HG02610 (cell line): Measurements from ENCODE around the gene CFAP298.
A peak's percentile ranks its signal among the peaks of the same experiment; 100 is the strongest.
"Not testable (repeated sequence)": the region's sequence is repeated elsewhere in the genome, so short reads cannot be mapped to it uniquely, and the experiment has no call there.

Experiments
- ATAC-seq: cut with Tn5 transposase; IDR thresholded peaks from one replicate; pipeline ENCODE4 v1.9.1; 2021; ENCODE audit warnings: mild to moderate bottlenecking, moderate library complexity; ENCODE audit not compliant: unreplicated experiment

The CFAP298 gene, protein sequence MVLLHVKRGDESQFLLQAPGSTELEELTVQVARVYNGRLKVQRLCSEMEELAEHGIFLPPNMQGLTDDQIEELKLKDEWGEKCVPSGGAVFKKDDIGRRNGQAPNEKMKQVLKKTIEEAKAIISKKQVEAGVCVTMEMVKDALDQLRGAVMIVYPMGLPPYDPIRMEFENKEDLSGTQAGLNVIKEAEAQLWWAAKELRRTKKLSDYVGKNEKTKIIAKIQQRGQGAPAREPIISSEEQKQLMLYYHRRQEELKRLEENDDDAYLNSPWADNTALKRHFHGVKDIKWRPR

DNA sequence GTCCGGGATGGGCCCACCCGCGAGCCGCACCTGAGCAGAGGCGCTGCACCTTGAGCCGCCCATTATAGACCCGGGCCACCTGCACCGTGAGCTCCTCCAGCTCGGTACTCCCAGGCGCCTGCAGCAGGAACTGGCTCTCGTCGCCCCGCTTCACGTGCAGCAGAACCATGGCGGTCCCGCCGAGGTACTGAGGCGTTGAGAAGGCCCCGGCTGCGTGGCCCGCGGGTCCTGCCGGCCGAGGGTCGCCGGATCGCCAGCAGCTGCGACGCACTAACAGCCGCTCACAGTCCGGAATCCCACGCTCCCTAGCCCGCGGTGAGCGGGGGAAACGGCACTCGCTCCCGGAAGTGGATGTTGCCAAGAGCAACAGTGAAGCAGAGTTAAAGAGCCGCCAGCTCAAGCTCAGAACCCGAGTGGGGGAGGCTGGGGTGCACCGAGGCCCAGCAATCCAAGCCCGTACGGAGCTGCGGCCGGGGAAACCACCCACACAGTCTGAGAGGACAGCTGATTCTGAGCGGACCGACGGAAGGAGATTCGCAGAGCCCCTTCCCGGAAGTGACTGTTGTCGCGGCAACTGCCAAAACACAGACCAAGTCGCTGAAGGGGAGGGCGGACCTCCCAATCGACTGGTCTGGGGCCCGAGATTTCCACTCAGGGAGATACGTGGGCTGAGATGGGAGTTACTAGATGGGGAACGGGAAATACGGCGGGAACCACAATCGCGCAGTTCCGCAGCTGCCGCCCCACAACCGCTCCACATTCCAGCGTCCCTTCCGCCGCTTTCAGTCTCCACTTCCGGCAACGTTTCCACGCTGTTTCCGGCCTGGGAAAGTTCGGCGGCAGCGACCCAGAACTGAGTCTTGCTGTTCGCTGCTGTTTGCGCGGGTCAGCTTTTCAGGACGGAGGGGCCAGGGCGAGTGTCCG is at the start of gene CFAP298:
Gene CFAP298, minus strand, starts transcription at position 303 of the 924 bp plus-strand sequence. Its CDS starts 134 bp downstream, at position 169.
- peak; percentile 98 for ATAC-seq

DNA sequence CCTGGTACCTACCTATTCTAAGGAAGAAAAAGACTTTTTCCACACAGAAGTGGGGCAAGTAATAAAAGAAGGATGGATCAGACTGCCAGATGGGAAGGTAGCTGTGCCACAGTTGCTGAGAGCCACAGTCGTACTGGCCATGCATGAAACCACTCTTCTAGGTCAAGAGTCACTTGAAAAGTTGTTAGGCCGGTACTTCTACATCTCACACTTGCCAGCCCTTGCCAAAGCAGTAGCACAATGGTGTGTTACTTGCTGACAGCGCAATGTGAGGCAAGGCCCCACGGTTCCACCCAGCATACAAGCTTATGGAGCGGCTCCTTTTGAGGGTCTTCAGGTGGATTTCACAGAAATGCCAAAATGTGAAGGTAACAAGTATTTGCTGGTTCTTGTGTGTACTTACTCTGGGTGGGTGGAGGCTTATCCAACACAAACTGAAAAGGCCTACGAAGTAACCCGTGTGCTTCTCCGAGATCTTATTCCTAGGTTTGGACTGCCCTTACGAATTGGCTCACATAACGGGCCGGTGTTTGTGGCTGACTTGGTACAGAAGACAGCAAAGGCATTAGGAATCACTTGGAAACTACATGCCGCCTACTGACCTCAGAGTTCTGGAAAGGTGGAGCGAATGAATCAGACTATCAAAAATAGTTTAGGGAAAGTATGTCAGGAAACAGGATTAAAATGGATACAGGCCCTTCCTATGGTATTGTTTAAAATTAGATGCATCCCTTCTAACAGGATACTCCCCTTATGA is 49.0 kb upstream of the CFAP298 start:
- not testable (repeated sequence) for ATAC-seq

DNA sequence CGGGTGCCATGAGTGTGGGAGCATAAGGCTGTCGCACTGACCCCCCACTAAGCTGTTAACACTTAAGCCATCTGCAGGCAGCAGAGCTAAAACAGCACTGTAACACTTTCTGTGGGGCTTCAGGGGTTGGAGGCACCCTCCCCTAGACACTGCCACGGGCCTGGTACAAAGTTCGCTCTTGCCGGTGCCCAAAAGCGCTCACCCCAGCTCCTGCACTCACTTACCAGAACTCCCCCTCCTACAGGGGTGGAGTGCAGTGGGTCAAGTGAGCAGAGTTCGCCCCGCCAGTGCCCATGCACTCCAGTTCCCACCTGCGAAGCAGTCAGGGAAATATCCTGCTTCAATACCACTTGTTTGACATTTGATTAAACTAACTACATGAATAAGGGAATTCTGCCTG is 46.3 kb upstream of the CFAP298 start:
- no peak for ATAC-seq

DNA sequence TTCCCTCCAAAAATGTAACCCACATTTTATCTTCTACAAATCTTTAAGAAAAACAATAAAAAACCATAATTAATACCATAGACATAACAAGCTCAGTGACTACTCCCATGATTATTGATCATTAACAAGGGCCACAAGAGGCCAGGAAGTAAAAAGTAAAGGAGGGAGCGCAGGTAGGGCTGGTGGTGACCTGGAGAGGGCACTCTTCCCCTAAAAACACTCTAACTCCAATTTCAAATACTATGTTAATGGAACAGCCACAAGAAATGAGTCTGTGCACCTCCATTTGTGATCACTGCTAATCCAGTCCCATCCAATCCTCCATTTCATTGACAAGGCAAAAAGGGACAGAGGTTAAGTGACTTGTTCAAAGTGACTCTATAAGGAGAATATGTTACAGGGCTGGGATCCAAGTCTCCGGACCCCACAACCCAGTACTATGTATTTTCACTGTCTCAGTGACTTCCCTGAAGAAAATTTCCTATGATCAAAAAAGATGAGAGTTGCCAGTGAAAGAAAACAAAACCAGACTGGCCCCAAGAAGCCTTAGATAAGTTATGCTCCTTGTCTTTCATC is 41.2 kb upstream of the CFAP298 start:
- no peak for ATAC-seq

DNA sequence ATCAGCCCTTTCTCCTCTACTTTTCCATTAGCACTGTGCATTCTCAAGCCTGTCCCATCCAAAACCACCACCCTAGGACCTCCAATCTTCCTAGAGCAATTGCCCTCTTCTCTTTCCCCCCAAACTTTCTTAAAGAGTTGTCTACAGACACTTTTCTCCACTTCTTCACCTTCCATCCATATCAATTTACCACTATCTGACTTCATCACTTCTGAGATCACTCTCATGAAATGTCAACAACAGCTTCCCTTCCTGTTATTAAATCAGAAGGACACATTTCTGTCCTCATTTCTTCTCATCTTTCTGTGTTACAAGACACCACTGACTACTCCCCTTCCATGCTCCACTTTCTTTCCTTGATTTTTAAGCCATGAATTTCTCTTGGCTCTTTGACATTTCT is 36.0 kb upstream of the CFAP298 start:
- no peak for ATAC-seq

DNA sequence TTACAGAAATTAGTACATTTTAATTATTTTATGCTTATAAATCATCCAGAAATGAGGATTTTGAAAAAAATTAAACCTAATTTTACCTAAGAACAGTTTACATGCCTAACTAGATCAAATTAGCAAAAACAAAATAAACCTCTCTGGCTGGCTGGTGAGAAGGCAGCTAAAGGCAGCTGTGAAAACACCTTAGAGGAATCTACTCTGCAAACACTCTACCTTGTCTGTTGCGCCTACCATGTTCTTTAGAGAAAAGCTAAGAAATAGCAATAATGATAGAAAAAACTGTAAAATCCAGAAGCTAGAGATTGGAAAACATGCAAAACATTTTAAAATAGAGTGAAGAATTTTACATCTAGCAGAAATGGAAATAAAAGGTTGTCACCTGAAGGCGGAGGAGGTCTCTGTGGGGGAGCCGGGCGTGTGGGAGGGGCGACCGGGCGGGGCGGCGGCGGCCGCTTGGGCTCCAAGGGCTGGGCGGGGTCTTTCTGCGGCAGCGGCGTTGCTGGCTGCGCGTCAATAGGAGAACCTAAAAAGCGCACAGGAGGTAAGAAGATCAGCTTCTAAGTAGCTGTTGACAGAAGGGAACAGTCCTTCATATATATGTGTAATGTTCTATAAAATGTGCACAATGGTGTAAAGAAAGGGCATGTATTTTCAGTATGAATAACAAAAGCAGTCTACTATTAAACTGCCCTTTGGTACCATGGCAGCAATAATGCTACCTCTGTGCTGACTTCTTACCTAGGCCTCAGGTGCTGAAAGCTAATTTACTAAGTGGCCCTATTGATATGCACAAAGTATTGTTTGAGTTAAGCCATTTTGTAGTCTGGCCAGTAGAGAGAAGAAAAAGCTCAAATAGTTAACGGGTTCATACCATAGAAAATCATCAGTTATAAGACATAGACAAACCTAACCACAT is 33.3 kb upstream of the CFAP298 start:
- no peak for ATAC-seq

DNA sequence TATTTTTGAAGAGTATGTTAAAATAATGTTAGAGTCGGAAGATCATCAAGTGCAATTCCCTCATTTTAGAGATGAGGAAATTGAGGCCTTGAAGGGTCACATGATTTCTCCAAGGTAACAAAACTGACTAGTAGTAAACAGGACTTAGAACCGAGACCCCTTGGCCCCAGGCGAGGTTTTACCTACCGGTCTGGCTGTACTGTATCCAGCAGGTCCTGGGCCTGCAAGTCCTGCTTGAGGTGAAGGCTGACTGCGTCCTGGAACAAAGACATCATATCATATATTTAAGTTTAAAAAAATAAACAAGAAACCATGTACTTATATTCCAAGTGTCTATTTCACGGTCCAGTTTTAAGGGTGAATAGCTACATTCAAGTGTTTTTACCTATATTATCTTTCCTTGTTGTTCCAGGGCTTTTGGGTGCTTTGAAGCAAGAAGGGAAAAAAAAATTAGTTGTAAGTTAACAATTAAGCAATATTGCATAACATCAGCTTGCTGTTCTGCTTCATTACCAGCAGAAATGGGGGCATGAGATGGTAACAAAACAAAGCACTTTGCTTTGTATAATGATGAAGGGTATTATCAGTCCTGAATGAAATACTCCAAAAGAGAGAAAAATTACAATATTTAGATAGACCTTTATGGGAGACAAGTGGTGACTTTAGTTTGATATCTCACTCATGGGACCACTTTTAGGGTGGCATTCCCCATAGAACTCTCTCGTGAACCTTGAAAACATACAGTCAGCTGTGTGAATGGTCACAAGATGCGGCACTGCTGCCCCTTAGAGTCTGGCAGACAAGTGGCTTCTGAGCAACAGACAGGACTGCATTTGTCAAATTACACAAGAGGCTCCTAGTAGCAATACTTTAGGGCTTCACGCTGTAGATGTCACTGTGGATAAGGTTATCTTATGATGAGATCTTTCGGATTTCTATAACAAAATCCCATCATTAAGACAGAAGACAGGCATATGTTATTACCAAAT is 29.8 kb upstream of the CFAP298 start:
- no peak for ATAC-seq

DNA sequence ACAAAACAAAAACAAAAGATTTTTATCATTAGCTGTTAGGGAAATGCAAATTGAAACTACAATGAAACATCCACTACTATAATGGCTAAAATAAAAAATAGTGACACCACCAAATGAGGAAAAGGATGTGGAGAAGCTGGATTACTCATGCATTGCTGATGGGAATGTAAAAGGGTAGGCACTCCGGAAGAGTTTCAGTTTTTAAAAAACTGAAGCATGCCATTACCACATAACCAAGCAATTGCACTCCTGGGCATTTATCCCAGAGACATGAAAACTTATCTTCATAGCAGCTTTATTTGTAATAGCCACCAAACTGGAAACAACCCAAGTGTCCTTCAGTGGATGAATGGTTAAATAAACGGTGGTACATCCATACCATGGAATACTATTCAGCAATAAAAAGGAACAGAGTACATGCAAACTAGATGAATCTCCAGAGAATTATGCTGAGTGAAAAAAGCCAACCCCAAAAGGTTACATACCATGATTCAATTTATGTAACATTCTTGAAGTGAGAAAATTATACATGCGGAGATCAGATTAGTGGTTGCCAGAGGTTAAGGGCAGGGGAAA is 14.5 kb upstream of the CFAP298 start:
- ATAC-seq: no peak

DNA sequence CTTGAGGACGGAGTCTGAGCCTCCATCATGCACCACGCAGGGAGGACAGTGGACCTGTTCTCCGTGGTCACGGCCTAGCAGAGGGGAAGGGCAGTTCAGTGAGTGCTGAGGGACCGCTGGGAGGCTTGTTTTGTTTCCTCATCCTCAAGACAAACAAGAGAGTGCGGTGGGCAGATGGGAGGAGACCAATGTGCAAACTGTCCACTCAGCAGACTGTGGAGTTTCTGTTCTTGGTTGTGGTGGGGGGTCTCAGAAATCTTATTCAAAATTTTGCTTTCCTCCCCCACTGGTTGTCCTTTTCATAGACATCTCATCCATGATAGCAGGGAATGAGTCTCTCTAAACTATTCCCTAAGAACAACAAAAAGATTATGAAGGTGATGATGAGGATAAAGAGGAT is 6.0 kb upstream of the CFAP298 start:
- ATAC-seq: not testable (repeated sequence)

DNA sequence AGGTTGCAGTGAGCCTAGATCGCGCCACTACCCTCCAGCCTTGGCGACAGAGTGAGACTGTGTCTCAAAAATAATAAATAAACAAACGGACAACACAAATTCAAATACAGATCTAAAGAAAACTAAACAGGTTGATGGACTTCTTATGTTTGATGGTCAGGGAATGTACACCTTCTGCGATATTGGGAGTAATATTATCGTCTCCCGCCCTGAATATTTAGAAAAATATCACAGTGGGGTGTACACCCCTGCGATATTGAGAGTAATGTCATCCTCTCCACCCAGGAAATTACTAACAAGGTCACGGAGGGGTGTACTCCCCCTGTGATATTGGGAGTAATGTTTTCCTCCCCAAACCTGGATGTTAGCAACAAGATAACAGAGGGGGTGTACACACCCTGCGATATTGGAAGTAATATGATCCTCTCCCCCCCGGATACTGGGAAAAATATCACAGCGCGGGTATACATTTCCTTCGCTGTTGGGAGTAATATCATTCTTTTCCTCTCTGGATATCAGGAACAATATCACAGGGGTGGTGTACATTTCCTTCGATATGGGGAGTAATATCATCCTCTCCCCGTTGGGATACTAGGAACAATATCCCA is 1.4 kb upstream of the CFAP298 start:
- no peak for ATAC-seq

DNA sequence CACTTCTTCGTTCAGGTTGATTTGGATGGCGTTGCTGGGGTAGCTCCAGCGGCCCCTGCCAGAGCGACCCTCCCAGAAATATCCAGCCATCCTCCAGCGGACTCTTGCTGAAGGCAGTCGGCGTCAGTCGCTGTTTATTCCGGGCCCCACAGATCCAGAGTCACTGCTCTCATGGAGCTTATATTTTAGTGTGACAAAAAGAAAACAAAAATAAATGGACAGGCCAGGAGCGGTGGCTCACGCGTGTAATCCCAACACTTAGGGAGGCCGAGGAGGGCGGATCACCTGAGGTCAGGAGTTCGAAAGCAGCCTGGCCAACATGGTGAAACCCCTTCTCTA is 791 bp upstream of the CFAP298 start:
- ATAC-seq: no peak

DNA sequence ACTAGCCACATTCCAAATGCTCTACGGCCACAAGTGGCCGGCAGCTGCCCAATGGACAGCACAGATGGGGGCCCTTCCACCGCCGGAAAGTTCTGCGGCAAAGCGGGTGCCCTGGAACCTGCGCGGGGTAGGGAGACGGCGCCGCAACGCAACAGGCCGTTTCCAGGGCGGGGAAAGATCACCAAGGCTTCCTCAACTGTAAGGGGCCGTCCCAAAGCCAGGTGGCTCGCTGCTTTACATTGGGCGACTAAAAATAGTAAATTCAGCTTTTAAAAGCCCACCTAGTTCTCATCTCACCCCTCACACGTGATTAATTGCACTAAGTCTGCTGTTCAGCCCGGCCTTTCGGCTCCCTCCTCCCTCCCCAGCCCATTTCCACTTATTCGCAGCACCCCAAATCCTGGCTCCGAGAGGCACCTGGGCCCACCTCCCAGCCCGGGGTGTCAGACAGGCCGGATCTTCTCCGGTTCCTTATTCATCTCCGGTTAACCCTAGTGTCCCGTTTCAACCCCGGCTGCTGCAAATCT is 643 bp downstream of the CFAP298 start:
- ATAC-seq: no peak

DNA sequence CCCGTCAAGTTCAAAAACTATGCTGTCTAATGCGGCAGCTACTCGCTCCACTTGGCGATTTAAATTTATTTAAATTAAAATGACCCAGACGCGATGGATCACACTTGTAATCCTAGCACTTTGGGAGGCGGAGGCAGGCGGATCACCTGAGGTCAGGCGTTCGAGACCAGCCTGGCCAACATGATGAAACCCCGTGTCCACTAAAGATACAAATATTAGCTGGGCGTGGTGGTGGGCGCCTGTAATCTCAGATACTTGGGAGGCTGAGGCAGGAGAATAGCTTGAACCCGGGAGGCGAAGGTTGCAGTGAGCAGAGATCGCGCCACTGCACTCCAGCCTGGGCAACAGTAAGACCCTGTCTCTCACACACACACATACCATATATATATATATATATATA is 1.2 kb downstream of the CFAP298 start:
- not testable (repeated sequence) for ATAC-seq

DNA sequence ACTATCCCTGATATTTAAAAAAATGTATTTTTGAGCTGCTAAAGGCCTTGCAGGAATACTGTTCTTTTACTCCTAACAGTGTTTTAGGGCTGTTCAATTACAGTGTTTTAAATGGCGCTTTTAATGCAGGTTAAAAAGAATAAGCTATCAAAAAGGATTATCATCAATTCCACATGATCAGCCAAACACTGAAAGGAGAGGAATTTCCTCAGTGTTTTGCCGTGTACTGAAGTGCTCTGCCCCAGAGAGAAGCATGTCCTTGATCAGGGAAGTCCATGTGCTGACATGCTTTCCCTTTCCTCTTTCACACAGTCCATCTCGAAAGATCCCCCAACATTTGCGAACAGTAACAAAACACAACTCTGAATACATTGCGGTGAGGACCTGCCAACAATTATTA is 3.3 kb downstream of the CFAP298 start:
- no peak for ATAC-seq

DNA sequence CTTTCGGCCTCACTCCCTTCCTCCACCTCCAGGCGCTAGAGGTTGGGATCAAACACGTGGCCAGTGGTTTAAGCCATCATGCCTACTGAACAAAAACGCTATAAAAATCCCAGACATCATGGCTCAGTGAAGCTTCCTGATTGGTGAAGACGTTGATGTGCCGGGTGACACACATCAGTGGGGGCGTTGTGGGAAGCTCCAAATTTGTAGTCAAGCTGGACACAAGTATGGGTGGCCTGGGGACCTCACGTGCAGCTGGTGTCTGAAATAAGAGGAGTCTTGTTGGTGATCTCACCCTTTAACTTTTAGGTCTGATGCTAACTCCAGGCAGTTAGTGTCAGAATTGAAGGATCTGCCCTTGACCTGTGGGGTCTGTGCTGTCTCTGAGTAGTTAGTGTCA is 6.7 kb downstream of the CFAP298 start:
- ATAC-seq: no peak

DNA sequence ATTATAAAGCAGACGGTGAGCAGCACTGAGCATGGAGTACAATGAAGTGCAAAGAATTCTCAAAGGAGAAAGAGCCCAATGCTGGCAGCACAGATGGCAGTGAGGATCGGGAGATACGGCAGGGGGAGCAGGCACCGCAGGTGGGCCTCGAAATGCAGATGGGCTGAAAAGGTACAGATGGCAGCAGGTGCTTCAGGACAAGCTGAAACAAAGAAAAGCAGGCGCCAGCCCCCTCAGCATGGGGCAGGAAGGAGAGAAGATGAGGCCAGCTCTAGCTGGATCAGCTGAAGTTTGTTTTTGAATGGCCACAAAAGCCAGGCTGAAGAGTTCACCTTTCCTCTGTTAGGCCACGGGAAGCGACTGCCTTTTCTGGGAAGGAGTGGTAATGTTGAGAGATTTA is 7.7 kb downstream of the CFAP298 start:
- ATAC-seq: no peak

DNA sequence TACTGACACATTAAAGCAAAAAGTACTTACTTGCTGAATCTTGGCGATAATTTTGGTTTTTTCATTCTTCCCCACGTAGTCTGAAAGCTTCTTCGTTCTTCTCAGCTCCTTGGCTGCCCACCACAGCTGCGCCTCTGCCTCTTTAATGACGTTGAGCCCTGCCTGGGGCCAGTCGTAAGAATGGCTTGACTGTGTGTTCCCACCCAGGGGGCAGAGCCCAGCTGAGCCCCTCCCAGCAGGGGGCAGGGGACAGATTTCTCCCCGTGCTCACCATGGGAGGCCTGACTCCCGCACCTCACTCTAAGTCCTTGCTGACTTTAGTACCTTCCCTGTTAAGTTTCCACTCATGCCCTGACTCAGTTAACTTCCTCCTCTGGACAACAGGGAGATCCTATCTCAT is 9.0 kb downstream of the CFAP298 start:
- no peak for ATAC-seq

DNA sequence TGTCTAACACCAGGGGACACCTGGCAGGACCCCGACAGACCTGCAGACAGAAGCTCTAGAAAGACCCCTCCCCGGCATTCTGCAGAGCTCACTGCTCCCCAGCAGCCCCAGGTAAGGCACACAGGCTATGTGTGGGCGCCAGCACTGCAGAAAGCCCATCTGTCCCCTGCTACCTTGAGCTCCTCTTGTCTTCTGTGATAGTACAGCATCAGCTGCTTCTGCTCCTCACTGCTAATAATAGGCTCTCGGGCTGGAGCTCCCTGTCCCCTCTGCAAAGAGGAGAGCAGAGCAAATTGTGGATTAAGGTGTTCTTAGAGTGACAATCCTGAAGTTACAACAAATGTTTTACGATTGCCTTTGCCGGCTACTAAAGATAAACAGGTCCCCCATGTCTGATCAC is 10.1 kb downstream of the CFAP298 start:
- ATAC-seq: no peak
